Measurements from ENCODE around the gene ARHGEF28. TPM values are rescaled to one million over a fixed set of nuclear protein-coding genes. Genes with fewer than 3 reads are reported as not detected.

The ARHGEF28 gene
- polyA plus RNA-seq, 1 donor, result 16.6 TPM

DNA sequence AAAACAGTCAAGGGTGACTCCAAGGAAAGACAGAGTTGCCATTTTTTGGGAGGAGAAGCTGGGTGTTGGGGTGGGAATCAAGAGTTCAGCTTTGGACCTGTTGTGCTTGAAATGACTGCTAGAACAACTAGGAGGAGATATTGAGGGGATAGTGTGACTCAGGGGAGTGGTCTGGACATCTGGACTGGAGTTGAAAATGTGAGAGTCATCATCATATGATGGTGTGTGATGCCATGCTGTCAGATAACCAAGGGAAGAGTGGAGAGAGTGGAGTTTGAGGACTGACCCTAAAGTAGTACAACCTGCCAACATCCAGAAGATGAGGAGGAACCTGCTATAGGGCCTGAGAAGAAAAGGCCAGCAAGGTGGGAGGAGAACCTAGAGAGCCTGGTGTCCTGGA, 199.7 kb downstream of the ARHGEF28 start:
- H3K4me1 ChIP-seq (ENCODE audit: control insufficient read depth, insufficient read depth, low read length), result peaks cover 10% of the 10 kb centered on the region
- H3K36me3 ChIP-seq (ENCODE audit: control insufficient read depth, insufficient read depth, low read length), result no peaks in the 10 kb centered on the region
- no peak overlapping the region for H3K4me3 ChIP-seq (ENCODE audit: low read length)
- DNase-seq, result no peak
- no peaks in the 10 kb centered on the region for H3K27me3 ChIP-seq (ENCODE audit: control insufficient read depth, insufficient read depth, low read length)
- H3K27ac ChIP-seq (ENCODE audit: low read length), result no peak overlapping the region
- no peaks in the 10 kb centered on the region for H3K9me3 ChIP-seq (ENCODE audit: control insufficient read depth, low read depth, low read length)

GRCh38 chr5:73826301-73827105, 200.5 kb downstream of the ARHGEF28 start:
- WGBS (ENCODE audit: insufficient coverage, low lambda C conversion rate), result no CpG with 5 or more reads among the region's 7 CpGs
- Histone ChIP-seq H3K36me3 (ENCODE audit: control insufficient read depth, insufficient read depth, low read length) (no peaks in the 10 kb centered on the region), H3K4me3 (ENCODE audit: low read length) (no peak overlapping the region), H3K4me1 (ENCODE audit: control insufficient read depth, insufficient read depth, low read length) (peaks cover 14% of the 10 kb centered on the region), H3K27ac (ENCODE audit: low read length) (no peak overlapping the region), H3K27me3 (ENCODE audit: control insufficient read depth, insufficient read depth, low read length) (no peaks in the 10 kb centered on the region), H3K9me3 (ENCODE audit: control insufficient read depth, low read depth, low read length) (no peaks in the 10 kb centered on the region)
- no peak for DNase-seq

DNA sequence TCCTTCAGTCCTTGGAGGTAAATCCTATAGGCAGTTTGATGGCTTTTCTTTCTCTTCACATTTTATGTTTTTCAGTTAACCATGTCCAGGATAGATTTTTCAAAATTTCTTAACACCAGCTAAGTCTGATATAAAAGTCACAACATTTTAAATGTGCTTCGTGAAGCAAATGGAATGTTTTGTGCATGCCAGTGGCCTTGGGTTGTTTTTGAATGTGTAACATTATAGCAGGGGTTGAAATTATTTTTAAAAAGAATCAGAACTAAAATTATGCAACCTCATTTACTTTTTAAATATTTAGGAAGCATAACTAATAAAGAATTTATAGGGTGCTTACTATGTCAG, 201.1 kb downstream of the ARHGEF28 start:
- WGBS (ENCODE audit: insufficient coverage, low lambda C conversion rate), result no CpG with 5 or more reads among the region's 1 CpG
- H3K36me3 ChIP-seq (ENCODE audit: control insufficient read depth, insufficient read depth, low read length), result no peaks in the 10 kb centered on the region
- H3K4me1 ChIP-seq (ENCODE audit: control insufficient read depth, insufficient read depth, low read length), result peaks cover 15% of the 10 kb centered on the region
- no peak overlapping the region for H3K27ac ChIP-seq (ENCODE audit: low read length)
- DNase-seq, result no peak
- no peaks in the 10 kb centered on the region for H3K9me3 ChIP-seq (ENCODE audit: control insufficient read depth, low read depth, low read length)
- no peak overlapping the region for H3K4me3 ChIP-seq (ENCODE audit: low read length)
- H3K27me3 ChIP-seq (ENCODE audit: control insufficient read depth, insufficient read depth, low read length), result no peaks in the 10 kb centered on the region

DNA sequence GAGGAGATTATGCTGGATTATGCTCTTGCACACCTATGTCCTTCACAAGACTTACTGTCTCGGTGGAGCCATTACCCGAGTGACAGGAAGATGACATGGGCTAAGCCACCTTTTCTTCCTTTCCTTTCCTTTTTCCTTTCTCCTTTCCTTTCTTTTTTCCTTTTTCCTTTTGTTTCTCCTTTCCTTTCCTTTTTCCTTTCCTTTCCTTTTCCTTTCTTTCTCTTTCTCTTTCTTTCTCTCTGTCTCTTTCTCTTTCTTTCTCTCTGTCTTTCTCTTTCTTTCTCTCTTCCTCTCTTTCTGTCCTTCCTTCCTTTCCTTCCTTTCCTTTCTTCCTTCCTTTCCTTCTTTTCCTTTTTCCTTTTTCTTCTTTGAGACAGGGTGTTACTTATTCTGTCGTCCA, 202.5 kb downstream of the ARHGEF28 start:
- Histone ChIP-seq H3K36me3 (ENCODE audit: control insufficient read depth, insufficient read depth, low read length) (peaks cover 7% of the 10 kb centered on the region), H3K27me3 (ENCODE audit: control insufficient read depth, insufficient read depth, low read length) (no peaks in the 10 kb centered on the region), H3K4me1 (ENCODE audit: control insufficient read depth, insufficient read depth, low read length) (peaks cover 10% of the 10 kb centered on the region), H3K9me3 (ENCODE audit: control insufficient read depth, low read depth, low read length) (no peaks in the 10 kb centered on the region), H3K27ac (ENCODE audit: low read length) (no peak overlapping the region), H3K4me3 (ENCODE audit: low read length) (no peak overlapping the region)
- 91% methylated on average over 2 of the region's 3 CpGs for WGBS (ENCODE audit: insufficient coverage, low lambda C conversion rate)
- DNase-seq, result no peak

DNA sequence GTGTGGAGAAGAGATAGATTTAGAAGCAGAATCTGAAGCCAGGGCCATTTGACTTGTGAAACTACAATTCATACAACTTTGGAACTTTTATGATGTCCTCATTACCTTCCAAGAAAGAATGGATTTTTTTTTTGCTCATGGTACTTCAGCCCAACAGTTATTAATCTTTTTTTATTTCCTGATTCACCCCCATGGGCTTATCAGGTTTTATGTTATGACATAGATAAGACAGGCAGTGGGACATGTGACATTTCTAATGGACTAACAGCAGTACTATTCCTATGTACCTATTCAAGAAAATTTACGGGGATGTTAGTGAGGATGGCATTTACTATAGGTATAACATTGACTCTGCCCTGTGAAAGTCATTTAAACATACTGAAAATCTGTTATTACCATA, 204.7 kb downstream of the ARHGEF28 start:
- peak; percentile 38 to 80 for DNase-seq
- Histone ChIP-seq H3K4me1 (ENCODE audit: control insufficient read depth, insufficient read depth, low read length) (peaks cover 8% of the 10 kb centered on the region), H3K9me3 (ENCODE audit: control insufficient read depth, low read depth, low read length) (no peaks in the 10 kb centered on the region), H3K36me3 (ENCODE audit: control insufficient read depth, insufficient read depth, low read length) (peaks cover 8% of the 10 kb centered on the region), H3K27ac (ENCODE audit: low read length) (peak overlapping the region; percentile 55), H3K4me3 (ENCODE audit: low read length) (no peak overlapping the region), H3K27me3 (ENCODE audit: control insufficient read depth, insufficient read depth, low read length) (no peaks in the 10 kb centered on the region)
- WGBS (ENCODE audit: insufficient coverage, low lambda C conversion rate), result no CpG with 5 or more reads among the region's 1 CpG

DNA sequence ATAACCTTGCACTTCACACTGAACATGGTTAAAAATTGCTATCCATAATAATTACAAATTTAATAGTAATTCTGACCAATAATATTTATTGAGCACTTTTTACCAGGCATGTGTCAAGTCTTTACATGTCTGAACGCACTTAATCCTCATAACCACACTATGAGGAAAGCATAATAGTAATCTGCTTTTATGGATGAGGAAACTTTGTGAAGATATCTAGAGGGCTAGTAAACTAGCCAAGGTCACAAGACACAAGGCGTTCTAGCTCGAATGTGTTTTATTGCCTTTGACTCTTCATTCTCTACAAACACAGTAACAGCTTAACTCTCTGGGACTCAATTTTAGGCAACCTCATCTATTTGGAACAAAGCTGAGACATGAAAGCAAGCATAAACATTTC, 205.1 kb downstream of the ARHGEF28 start:
- Histone ChIP-seq H3K9me3 (ENCODE audit: control insufficient read depth, low read depth, low read length) (no peaks in the 10 kb centered on the region), H3K36me3 (ENCODE audit: control insufficient read depth, insufficient read depth, low read length) (peaks cover 9% of the 10 kb centered on the region), H3K27me3 (ENCODE audit: control insufficient read depth, insufficient read depth, low read length) (no peaks in the 10 kb centered on the region), H3K4me3 (ENCODE audit: low read length) (no peak overlapping the region), H3K4me1 (ENCODE audit: control insufficient read depth, insufficient read depth, low read length) (peaks cover 8% of the 10 kb centered on the region), H3K27ac (ENCODE audit: low read length) (peak overlapping the region; percentile 55)
- peak in 1 of 2 donors; percentile 59 for DNase-seq
- WGBS (ENCODE audit: insufficient coverage, low lambda C conversion rate), result 80% methylated on average over 1 of the region's 3 CpGs

DNA sequence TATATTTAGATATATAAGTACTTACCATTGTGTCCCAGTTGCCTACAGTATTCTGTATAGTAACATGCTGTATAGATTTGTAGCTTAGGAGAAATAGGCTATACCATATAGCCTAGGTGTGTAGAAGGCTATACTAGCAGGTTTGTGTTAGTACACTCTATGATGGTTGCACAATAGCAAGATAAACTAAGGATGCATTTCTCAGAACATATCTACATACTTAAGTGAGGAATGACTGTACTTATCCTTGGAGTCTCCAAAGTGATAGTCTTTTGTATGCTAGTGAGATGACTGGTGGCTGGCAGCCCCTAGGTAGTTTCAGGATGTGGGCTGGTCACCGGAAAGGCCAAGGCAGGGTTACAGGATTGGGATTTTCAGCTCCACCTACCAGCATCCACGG, 208.7 kb downstream of the ARHGEF28 start:
- Histone ChIP-seq H3K9me3 (ENCODE audit: control insufficient read depth, low read depth, low read length) (peaks cover 2% of the 10 kb centered on the region), H3K27me3 (ENCODE audit: control insufficient read depth, insufficient read depth, low read length) (no peaks in the 10 kb centered on the region), H3K27ac (ENCODE audit: low read length) (no peak overlapping the region), H3K4me1 (ENCODE audit: control insufficient read depth, insufficient read depth, low read length) (peaks cover 8% of the 10 kb centered on the region), H3K4me3 (ENCODE audit: low read length) (no peak overlapping the region), H3K36me3 (ENCODE audit: control insufficient read depth, insufficient read depth, low read length) (peaks cover 11% of the 10 kb centered on the region)
- WGBS (ENCODE audit: insufficient coverage, low lambda C conversion rate), result no CpG with 5 or more reads among the region's 2 CpGs
- no peak for DNase-seq

- no peak for DNase-seq
- H3K9me3 ChIP-seq (ENCODE audit: control insufficient read depth, low read depth, low read length), result peaks cover 2% of the 10 kb centered on the region
- no peak overlapping the region for H3K27ac ChIP-seq (ENCODE audit: low read length)
- WGBS (ENCODE audit: insufficient coverage, low lambda C conversion rate), result 100% methylated on average over 1 of the region's 2 CpGs
- H3K4me1 ChIP-seq (ENCODE audit: control insufficient read depth, insufficient read depth, low read length), result peaks cover 5% of the 10 kb centered on the region
- no peaks in the 10 kb centered on the region for H3K27me3 ChIP-seq (ENCODE audit: control insufficient read depth, insufficient read depth, low read length)
- H3K36me3 ChIP-seq (ENCODE audit: control insufficient read depth, insufficient read depth, low read length), result peaks cover 13% of the 10 kb centered on the region
- H3K4me3 ChIP-seq (ENCODE audit: low read length), result no peak overlapping the region
Measured at GRCh38 chr5:73835726-73836125, 209.7 kb downstream of the ARHGEF28 start.

DNA sequence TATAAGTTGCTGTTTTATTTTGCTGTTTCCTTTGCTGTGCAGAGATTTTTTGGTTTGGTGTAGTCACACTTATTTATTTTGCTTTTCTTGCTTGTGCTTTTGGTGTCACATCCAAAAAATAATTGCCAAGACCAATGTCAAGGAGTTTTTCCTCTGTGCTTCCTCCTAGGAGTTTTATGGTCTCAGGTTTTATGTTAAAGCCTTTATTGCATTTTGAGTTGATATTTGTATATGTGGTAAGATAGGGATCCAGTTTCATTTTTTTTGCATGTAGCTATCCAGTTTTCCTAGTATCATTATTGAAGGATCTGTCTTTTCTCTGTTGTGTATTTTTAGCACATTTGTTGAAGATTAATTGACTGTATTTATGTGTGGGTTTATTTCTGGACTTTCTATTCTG, 210.6 kb downstream of the ARHGEF28 start:
- Histone ChIP-seq H3K36me3 (ENCODE audit: control insufficient read depth, insufficient read depth, low read length) (peaks cover 17% of the 10 kb centered on the region), H3K9me3 (ENCODE audit: control insufficient read depth, low read depth, low read length) (peaks cover 2% of the 10 kb centered on the region), H3K27me3 (ENCODE audit: control insufficient read depth, insufficient read depth, low read length) (no peaks in the 10 kb centered on the region), H3K27ac (ENCODE audit: low read length) (no peak overlapping the region), H3K4me3 (ENCODE audit: low read length) (no peak overlapping the region), H3K4me1 (ENCODE audit: control insufficient read depth, insufficient read depth, low read length) (peaks cover under 1% of the 10 kb centered on the region)
- DNase-seq, result no peak

- peaks cover 15% of the 10 kb centered on the region for H3K36me3 ChIP-seq (ENCODE audit: control insufficient read depth, insufficient read depth, low read length)
- WGBS (ENCODE audit: insufficient coverage, low lambda C conversion rate), result no CpG with 5 or more reads among the region's 1 CpG
- no peak for DNase-seq
- H3K9me3 ChIP-seq (ENCODE audit: control insufficient read depth, low read depth, low read length), result peaks cover 2% of the 10 kb centered on the region
- H3K4me3 ChIP-seq (ENCODE audit: low read length), result no peak overlapping the region
- H3K4me1 ChIP-seq (ENCODE audit: control insufficient read depth, insufficient read depth, low read length), result no peaks in the 10 kb centered on the region
- no peak overlapping the region for H3K27ac ChIP-seq (ENCODE audit: low read length)
- no peaks in the 10 kb centered on the region for H3K27me3 ChIP-seq (ENCODE audit: control insufficient read depth, insufficient read depth, low read length)
Measured at GRCh38 chr5:73838901-73839300, 212.9 kb downstream of the ARHGEF28 start.

GRCh38 chr5:73841641-73842040, 215.6 kb downstream of the ARHGEF28 start:
- H3K9me3 ChIP-seq (ENCODE audit: control insufficient read depth, low read depth, low read length), result peaks cover 2% of the 10 kb centered on the region
- DNase-seq, result no peak
- H3K27me3 ChIP-seq (ENCODE audit: control insufficient read depth, insufficient read depth, low read length), result no peaks in the 10 kb centered on the region
- H3K36me3 ChIP-seq (ENCODE audit: control insufficient read depth, insufficient read depth, low read length), result peaks cover 22% of the 10 kb centered on the region
- no peak overlapping the region for H3K4me3 ChIP-seq (ENCODE audit: low read length)
- no peaks in the 10 kb centered on the region for H3K4me1 ChIP-seq (ENCODE audit: control insufficient read depth, insufficient read depth, low read length)
- no peak overlapping the region for H3K27ac ChIP-seq (ENCODE audit: low read length)
